Measurements from ENCODE around the gene UBTF.

DNA sequence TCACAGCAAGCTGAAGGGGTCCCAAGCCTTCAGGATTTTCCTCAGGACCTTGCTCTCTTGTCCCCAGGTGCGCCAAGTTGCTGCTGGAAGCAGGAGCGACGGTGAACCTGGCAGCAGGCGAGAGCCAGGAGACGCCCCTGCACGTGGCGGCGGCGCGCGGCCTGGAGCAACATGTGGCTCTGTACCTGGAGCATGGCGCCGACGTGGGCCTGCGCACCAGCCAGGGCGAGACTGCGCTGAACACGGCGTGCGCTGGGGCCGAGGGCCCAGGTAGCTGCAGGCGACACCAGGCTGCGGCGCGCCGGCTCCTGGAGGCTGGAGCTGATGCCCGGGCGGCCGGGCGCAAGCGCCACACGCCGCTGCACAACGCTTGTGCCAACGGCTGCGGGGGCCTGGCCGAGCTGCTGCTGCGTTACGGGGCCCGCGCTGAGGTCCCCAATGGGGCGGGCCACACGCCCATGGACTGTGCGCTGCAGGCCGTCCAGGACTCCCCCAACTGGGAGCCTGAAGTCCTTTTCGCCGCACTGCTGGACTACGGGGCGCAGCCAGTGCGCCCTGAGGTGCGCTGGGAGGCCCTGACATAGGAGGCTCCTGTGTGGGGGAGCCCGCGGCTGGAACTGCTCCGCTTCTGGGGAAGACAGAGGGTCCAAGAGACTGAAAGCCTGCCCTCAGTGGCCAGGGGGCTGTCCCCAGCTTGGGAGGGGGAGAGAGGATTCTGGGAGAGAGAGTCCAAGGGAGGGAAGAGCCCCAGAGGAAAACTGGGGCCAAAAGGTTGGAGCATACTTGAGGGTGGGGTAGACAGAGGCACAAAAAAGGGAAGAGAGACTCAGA is 42.6 kb downstream of the UBTF start:
- TF ChIP-seq, protein P1, sequence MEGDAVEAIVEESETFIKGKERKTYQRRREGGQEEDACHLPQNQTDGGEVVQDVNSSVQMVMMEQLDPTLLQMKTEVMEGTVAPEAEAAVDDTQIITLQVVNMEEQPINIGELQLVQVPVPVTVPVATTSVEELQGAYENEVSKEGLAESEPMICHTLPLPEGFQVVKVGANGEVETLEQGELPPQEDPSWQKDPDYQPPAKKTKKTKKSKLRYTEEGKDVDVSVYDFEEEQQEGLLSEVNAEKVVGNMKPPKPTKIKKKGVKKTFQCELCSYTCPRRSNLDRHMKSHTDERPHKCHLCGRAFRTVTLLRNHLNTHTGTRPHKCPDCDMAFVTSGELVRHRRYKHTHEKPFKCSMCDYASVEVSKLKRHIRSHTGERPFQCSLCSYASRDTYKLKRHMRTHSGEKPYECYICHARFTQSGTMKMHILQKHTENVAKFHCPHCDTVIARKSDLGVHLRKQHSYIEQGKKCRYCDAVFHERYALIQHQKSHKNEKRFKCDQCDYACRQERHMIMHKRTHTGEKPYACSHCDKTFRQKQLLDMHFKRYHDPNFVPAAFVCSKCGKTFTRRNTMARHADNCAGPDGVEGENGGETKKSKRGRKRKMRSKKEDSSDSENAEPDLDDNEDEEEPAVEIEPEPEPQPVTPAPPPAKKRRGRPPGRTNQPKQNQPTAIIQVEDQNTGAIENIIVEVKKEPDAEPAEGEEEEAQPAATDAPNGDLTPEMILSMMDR (conservative IDR thresholded peaks at IDR 0.05; ENCODE audit: low read depth, low read length), result no peak
- no peak for TF ChIP-seq EZH2 (IDR thresholded peaks at IDR 0.05; ENCODE audit: borderline replicate concordance, low read depth, low read length, poor library complexity, severe bottlenecking)

All from A673 (cell line).